Measurements from ENCODE around the gene EPS8L2. TPM values are rescaled to one million over a fixed set of nuclear protein-coding genes. Genes with fewer than 3 reads are reported as not detected.

Gene EPS8L2
- total and polyA plus RNA-seq, 2 of the 13 experiments (the other 11 are each of a cell fraction or from before 2014, with no cell fraction given) = 89.3 to 416 TPM

DNA sequence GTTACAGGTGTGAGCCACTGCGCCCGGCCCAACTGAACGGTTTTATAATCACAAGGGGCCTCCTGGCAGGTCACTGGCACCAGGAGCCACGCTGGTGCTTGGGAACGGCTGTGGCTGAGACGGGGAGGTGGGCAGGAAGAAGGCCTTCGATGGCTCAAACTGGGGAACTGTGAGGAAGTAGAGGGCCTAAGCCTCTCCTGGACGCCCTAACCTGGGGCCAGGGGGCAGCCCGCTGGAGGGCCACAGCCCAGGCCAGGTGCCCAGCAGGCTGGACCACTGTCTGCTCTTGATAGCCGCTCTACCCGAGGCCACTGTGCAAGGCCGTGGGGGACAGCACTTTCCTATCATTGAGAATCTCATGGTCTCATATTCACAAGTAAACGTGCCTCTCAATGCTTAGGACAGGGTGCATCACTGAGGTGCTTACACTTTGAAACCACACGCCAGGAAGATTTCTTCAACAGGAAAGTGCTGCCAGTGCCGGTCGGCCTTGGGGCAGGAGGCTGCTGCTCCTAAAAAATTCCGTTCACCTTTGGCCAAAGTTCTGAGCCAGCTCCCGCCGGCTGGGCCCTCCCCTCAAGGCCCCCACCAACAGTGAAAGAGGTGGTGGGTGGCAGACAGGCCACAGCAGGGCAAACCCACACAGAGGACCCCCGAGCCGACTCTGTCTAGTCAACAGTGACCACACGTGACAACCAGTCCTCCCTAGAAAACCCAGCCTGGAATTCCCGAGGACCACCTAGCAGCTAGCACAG, 64.0 kb downstream of the EPS8L2 start (continued):
- TF ChIP-seq, protein P1, sequence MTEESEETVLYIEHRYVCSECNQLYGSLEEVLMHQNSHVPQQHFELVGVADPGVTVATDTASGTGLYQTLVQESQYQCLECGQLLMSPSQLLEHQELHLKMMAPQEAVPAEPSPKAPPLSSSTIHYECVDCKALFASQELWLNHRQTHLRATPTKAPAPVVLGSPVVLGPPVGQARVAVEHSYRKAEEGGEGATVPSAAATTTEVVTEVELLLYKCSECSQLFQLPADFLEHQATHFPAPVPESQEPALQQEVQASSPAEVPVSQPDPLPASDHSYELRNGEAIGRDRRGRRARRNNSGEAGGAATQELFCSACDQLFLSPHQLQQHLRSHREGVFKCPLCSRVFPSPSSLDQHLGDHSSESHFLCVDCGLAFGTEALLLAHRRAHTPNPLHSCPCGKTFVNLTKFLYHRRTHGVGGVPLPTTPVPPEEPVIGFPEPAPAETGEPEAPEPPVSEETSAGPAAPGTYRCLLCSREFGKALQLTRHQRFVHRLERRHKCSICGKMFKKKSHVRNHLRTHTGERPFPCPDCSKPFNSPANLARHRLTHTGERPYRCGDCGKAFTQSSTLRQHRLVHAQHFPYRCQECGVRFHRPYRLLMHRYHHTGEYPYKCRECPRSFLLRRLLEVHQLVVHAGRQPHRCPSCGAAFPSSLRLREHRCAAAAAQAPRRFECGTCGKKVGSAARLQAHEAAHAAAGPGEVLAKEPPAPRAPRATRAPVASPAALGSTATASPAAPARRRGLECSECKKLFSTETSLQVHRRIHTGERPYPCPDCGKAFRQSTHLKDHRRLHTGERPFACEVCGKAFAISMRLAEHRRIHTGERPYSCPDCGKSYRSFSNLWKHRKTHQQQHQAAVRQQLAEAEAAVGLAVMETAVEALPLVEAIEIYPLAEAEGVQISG (CRISPR knock-in tag; IDR thresholded peaks at IDR 0.05) = peak; percentile 26; the same call in 1 of the 2 replicates
- TF ChIP-seq POLR2AphosphoS2 (IDR thresholded peaks at IDR 0.05; ENCODE audit: low read depth, low read length) (no peak), EZH2 (conservative IDR thresholded peaks at IDR 0.05; ENCODE audit: low read depth, low read length) (no peak), ZNF468 (CRISPR knock-in tag; IDR thresholded peaks at IDR 0.05) (no peak), MEIS2 (CRISPR knock-in tag; IDR thresholded peaks at IDR 0.05) (no peak), SRF (IDR thresholded peaks at IDR 0.05; ENCODE audit: low read depth, low read length) (no peak), SRY (CRISPR knock-in tag; IDR thresholded peaks at IDR 0.05) (no peak), NBN (conservative IDR thresholded peaks at IDR 0.05) (no peak), BRD4 (CRISPR knock-in tag; IDR thresholded peaks at IDR 0.05) (no peak), SKI (IDR thresholded peaks at IDR 0.05; ENCODE audit: partially characterized antibody) (no peak), ZFY (CRISPR knock-in tag; IDR thresholded peaks at IDR 0.05) (peak; percentile 30; the same call in 1 of the 2 replicates), CREB1 (IDR thresholded peaks at IDR 0.05) (no peak), CREB1 (CRISPR knock-in tag; IDR thresholded peaks at IDR 0.05) (no peak), JDP2 (CRISPR knock-in tag; IDR thresholded peaks at IDR 0.05; ENCODE audit: borderline replicate concordance) (no peak), ZNF333 (CRISPR knock-in tag; IDR thresholded peaks at IDR 0.05; ENCODE audit: borderline replicate concordance) (no peak)
- TF ChIP-seq, protein P2, sequence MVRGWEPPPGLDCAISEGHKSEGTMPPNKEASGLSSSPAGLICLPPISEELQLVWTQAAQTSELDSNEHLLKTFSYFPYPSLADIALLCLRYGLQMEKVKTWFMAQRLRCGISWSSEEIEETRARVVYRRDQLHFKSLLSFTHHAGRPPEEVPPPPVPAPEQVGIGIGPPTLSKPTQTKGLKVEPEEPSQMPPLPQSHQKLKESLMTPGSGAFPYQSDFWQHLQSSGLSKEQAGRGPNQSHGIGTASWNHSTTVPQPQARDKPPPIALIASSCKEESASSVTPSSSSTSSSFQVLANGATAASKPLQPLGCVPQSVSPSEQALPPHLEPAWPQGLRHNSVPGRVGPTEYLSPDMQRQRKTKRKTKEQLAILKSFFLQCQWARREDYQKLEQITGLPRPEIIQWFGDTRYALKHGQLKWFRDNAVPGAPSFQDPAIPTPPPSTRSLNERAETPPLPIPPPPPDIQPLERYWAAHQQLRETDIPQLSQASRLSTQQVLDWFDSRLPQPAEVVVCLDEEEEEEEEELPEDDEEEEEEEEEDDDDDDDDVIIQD (CRISPR knock-in tag; IDR thresholded peaks at IDR 0.05; ENCODE audit: low read depth) = no peak
- TF ChIP-seq, protein P3, sequence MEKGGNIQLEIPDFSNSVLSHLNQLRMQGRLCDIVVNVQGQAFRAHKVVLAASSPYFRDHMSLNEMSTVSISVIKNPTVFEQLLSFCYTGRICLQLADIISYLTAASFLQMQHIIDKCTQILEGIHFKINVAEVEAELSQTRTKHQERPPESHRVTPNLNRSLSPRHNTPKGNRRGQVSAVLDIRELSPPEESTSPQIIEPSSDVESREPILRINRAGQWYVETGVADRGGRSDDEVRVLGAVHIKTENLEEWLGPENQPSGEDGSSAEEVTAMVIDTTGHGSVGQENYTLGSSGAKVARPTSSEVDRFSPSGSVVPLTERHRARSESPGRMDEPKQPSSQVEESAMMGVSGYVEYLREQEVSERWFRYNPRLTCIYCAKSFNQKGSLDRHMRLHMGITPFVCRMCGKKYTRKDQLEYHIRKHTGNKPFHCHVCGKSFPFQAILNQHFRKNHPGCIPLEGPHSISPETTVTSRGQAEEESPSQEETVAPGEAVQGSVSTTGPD (CRISPR knock-in tag; IDR thresholded peaks at IDR 0.05) = no peak
- TF ChIP-seq, protein P4, sequence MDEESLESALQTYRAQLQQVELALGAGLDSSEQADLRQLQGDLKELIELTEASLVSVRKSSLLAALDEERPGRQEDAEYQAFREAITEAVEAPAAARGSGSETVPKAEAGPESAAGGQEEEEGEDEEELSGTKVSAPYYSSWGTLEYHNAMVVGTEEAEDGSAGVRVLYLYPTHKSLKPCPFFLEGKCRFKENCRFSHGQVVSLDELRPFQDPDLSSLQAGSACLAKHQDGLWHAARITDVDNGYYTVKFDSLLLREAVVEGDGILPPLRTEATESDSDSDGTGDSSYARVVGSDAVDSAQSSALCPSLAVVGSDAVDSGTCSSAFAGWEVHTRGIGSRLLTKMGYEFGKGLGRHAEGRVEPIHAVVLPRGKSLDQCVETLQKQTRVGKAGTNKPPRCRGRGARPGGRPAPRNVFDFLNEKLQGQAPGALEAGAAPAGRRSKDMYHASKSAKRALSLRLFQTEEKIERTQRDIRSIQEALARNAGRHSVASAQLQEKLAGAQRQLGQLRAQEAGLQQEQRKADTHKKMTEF (CRISPR knock-in tag; IDR thresholded peaks at IDR 0.05) = no peak
- TF ChIP-seq, protein P5, sequence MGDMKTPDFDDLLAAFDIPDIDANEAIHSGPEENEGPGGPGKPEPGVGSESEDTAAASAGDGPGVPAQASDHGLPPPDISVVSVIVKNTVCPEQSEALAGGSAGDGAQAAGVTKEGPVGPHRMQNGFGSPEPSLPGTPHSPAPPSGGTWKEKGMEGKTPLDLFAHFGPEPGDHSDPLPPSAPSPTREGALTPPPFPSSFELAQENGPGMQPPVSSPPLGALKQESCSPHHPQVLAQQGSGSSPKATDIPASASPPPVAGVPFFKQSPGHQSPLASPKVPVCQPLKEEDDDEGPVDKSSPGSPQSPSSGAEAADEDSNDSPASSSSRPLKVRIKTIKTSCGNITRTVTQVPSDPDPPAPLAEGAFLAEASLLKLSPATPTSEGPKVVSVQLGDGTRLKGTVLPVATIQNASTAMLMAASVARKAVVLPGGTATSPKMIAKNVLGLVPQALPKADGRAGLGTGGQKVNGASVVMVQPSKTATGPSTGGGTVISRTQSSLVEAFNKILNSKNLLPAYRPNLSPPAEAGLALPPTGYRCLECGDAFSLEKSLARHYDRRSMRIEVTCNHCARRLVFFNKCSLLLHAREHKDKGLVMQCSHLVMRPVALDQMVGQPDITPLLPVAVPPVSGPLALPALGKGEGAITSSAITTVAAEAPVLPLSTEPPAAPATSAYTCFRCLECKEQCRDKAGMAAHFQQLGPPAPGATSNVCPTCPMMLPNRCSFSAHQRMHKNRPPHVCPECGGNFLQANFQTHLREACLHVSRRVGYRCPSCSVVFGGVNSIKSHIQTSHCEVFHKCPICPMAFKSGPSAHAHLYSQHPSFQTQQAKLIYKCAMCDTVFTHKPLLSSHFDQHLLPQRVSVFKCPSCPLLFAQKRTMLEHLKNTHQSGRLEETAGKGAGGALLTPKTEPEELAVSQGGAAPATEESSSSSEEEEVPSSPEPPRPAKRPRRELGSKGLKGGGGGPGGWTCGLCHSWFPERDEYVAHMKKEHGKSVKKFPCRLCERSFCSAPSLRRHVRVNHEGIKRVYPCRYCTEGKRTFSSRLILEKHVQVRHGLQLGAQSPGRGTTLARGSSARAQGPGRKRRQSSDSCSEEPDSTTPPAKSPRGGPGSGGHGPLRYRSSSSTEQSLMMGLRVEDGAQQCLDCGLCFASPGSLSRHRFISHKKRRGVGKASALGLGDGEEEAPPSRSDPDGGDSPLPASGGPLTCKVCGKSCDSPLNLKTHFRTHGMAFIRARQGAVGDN (CRISPR knock-in tag; IDR thresholded peaks at IDR 0.05) = peak; percentile 40

All from HepG2 (cell line).